Nephron (organoid): Measurements from ENCODE around the gene TRPM1.

ENCODE experiments used
- H3K27ac Mint-ChIP-seq, 3 experiments: 2 replicates each; pipeline ENCODE4 v1.8.0; 2020; ENCODE audit warnings: mixed read lengths in 3 of 3, mild to moderate bottlenecking in 2 of 3, moderate library complexity in 1 of 3
- H3K27me3 Mint-ChIP-seq: 2 replicates; pipeline ENCODE4 v1.8.0; 2021; ENCODE audit warnings: low read depth, mild to moderate bottlenecking, moderate library complexity, mixed read lengths
- H3K36me3 Mint-ChIP-seq: 2 replicates; pipeline ENCODE4 v1.8.0; 2020; ENCODE audit warnings: low read depth, mixed read lengths
- H3K4me1 Mint-ChIP-seq: 2 replicates; pipeline ENCODE4 v1.8.0; 2020; ENCODE audit warnings: mixed read lengths
- H3K4me3 Mint-ChIP-seq, 3 experiments: 2 replicates each; pipeline ENCODE4 v1.8.0; 2020; ENCODE audit warnings: mild to moderate bottlenecking in 3 of 3, mixed read lengths in 3 of 3, moderate library complexity in 2 of 3
- H3K9me3 Mint-ChIP-seq: 2 replicates; pipeline ENCODE4 v1.8.0; 2020; ENCODE audit warnings: mixed read lengths
- TF ChIP-seq, protein P1 (sequence below), 3 experiments: fragments of 200-600 bp; sonication (generic); IDR thresholded peaks; one replicate each; pipeline ENCODE4 v1.5.0; 2021; ENCODE audit warnings: antibody characterized with exemption in 3 of 3; ENCODE audit not compliant: unreplicated experiment in 3 of 3

TRPM1 gene

DNA sequence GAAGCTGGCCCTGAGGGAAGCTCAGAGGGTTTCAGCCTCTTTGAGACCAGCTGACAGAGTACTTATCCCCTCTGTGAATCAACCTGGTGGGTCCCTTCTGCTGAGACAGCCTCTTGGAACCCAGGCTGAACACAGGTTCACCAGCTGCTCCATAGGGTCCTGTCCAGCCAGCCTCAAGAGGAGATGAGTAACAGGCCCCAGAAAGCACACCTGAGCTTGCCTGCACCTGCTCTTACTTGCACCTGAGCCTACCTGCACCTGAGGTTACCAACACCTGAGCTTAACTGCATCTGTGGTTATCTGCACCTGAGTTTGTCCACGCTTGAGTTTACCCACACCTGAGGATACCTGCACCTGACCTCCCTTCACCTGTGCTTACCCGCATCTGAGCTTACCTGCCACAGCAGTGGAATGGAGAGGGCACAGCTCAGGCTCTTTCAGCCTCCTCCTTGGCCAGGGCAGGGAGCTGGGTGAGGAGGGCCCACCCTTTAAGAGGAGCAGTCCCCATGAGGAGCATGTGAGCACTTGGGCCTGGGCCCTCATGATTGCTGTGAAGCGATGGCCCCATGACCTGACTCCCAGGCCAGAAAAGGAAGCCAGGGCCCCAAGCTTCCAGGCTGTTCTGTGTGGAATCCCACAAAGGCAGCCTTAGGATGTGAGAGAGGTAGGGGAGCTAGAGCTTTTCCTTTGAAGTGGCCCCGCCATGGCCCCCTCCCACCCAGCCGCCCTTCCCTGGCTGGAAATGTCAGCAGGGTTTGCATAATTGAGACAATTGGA lies at the start of gene TRPM1:
Gene TRPM1, minus strand, starts transcription at position 464 of the 777 bp plus-strand sequence. CDS start 20,370 bp downstream, outside the sequence.
- H3K27ac Mint-ChIP-seq: peak within 1 kb of the TSS; percentile 28 to 70 (median 29)
- H3K4me3 Mint-ChIP-seq: no peak within 1 kb of the TSS
- H3K36me3 Mint-ChIP-seq: no peaks in the 10 kb centered on the region
- H3K9me3 Mint-ChIP-seq: no peaks in the 10 kb centered on the region
- H3K4me1 Mint-ChIP-seq: peaks cover 18% of the 10 kb centered on the region
- no peaks in the 10 kb centered on the region for H3K27me3 Mint-ChIP-seq
- TF ChIP-seq, protein P1, sequence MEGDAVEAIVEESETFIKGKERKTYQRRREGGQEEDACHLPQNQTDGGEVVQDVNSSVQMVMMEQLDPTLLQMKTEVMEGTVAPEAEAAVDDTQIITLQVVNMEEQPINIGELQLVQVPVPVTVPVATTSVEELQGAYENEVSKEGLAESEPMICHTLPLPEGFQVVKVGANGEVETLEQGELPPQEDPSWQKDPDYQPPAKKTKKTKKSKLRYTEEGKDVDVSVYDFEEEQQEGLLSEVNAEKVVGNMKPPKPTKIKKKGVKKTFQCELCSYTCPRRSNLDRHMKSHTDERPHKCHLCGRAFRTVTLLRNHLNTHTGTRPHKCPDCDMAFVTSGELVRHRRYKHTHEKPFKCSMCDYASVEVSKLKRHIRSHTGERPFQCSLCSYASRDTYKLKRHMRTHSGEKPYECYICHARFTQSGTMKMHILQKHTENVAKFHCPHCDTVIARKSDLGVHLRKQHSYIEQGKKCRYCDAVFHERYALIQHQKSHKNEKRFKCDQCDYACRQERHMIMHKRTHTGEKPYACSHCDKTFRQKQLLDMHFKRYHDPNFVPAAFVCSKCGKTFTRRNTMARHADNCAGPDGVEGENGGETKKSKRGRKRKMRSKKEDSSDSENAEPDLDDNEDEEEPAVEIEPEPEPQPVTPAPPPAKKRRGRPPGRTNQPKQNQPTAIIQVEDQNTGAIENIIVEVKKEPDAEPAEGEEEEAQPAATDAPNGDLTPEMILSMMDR (IDR thresholded peaks at IDR 0.05; ENCODE audit: unreplicated experiment in 3 of 3): no peak

DNA sequence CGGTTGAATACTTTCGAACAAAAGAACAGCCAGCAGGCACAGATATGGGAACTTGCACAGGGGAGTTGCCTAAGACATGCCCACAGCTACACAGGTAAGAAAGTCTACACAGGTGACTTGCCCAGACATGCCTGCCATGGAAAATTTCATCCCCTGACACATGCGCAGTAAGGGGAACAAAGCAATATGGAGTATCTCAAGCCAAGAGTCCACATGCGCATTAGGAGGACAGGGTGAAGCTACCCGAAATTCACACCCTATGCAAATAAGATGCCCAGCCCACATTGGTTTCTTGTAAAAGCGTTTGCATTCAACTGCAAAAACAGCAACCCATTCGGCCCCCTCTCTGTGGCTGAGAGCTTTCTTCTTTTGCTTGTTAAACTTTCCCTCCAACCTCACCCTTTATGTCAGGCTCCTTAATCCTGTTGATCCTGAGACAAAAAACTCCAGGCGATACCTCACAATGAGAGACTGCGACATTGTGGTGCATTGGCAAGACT lies 49.3 kb upstream of the TRPM1 start:
- H3K9me3 Mint-ChIP-seq: no peaks in the 10 kb centered on the region
- no peaks in the 10 kb centered on the region for H3K4me1 Mint-ChIP-seq
- H3K36me3 Mint-ChIP-seq: no peaks in the 10 kb centered on the region
- TF ChIP-seq, protein P1 (IDR thresholded peaks at IDR 0.05; ENCODE audit: unreplicated experiment in 3 of 3): no peak
- no peak overlapping the region for H3K27ac Mint-ChIP-seq
- no peak overlapping the region for H3K4me3 Mint-ChIP-seq
- peaks cover 11% of the 10 kb centered on the region for H3K27me3 Mint-ChIP-seq

DNA sequence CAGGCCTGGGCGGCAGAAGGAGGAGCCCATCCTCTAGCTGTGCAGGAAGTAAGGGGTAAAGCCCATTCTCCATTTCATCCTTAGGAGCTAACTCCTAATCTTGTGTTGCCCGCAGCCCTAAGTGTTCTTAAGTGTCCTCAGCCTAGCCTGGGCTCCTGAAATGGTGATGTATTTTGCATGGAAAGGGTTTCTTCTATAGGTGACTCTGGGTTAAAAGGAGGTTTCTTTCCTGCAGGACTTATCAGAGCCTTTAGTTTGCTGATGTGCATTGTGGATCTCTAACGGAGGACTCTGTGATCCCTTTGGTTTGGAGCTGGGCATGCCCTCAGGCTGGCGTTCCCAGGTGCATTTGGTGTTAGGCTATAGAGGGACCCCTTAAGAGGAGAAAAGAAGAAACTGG lies 48.5 kb upstream of the TRPM1 start:
- Mint-ChIP-seq H3K4me3 (no peak overlapping the region), H3K36me3 (no peaks in the 10 kb centered on the region), H3K27ac (no peak overlapping the region), H3K4me1 (no peaks in the 10 kb centered on the region), H3K9me3 (no peaks in the 10 kb centered on the region), H3K27me3 (peaks cover 9% of the 10 kb centered on the region)
- TF ChIP-seq, protein P1 (IDR thresholded peaks at IDR 0.05; ENCODE audit: unreplicated experiment in 3 of 3): no peak

DNA sequence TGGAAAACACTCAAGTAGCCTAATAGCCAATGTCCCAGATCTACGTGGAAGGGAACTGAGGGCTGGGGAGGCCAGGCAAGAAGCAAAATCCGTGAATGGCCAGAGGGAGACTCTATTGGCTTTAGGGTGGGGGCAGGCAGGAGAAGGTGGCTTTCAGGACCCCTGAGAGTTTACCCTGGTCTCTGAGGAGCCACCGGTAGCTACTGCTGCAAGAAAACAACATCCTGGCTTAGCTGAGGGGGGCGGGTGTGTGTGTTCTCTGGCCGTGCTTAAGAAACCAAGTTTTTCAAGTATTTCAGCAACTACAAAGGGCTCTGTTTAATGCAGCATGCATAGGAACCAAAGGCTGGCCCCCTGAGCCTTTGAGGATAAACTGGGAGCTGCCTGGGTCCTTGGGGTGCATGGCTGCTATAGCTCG lies 47.6 kb upstream of the TRPM1 start:
- TF ChIP-seq, protein P1 (IDR thresholded peaks at IDR 0.05; ENCODE audit: unreplicated experiment in 3 of 3): no peak
- H3K27me3 Mint-ChIP-seq: peaks cover 4% of the 10 kb centered on the region

DNA sequence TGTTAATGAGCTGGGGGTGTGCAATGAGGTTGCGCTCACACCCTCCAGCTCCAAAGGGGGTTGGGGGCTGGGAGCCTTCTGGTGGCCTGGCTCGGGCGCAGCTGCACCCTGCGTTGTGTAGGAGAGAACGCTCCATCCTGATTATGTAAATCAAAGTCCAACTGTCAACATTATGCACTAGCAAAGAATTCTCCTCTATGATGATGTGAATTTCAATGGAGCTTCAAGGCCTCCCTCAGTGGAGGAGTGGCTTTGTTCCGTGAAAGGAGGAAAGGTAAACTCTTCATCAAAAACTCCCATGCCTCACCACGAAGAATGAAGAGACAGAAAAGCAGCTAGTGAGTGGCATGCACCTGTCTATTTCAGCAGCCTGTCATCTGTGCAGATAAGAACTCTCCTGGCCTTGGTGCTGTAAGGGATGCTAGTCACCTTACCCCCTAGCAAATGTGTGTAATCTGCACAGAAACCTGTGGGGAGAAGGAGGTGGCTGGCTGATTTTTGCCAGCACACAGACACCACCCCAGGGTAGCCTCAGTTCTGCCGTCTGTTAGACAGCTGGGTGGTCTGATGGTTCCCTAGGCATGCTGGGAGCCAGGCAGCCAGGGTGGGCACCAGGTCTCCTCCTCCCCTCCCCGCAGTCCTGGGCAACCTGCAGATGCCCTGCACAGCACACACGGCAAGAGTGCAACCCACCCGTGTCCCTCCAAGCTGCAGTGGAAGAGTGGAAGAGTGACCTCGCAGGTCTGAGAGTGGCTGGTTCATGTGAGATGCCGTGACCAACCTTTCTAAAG lies 47.0 kb upstream of the TRPM1 start:
- TF ChIP-seq, protein P1 (IDR thresholded peaks at IDR 0.05; ENCODE audit: unreplicated experiment in 3 of 3): no peak
- peaks cover 4% of the 10 kb centered on the region for H3K27me3 Mint-ChIP-seq
- H3K36me3 Mint-ChIP-seq: no peaks in the 10 kb centered on the region
- H3K9me3 Mint-ChIP-seq: no peaks in the 10 kb centered on the region
- no peaks in the 10 kb centered on the region for H3K4me1 Mint-ChIP-seq
- H3K4me3 Mint-ChIP-seq: no peak overlapping the region
- no peak overlapping the region for H3K27ac Mint-ChIP-seq

More for the DNA sequence above, 47.6 kb upstream of the TRPM1 start:
- Mint-ChIP-seq H3K9me3 (no peaks in the 10 kb centered on the region), H3K27ac (no peak overlapping the region), H3K36me3 (no peaks in the 10 kb centered on the region), H3K4me1 (no peaks in the 10 kb centered on the region), H3K4me3 (no peak overlapping the region)
